ENCODE results near the gene TNC. TPM values are rescaled to one million over a fixed set of nuclear protein-coding genes. Genes with fewer than 3 reads are reported as not detected.
A peak's percentile ranks its signal among the peaks of the same experiment; 100 is the strongest.

Gene TNC
- total RNA-seq, 4 donors from 2014 or later, result 4.8 to 47.0 (median 17.3) TPM

GRCh38 chr9:115022760-115023434, 95.1 kb downstream of the TNC start:
- 87% methylated on average over 6 of the region's 6 CpGs for WGBS, 2 donors
- no peak for DNase-seq (ENCODE audit: low spot score in 2 of 2)
- intact Hi-C loops (cut with DNase I; ENCODE audit: low total_unique reads), result no loop called here
- TF ChIP-seq, protein P1, sequence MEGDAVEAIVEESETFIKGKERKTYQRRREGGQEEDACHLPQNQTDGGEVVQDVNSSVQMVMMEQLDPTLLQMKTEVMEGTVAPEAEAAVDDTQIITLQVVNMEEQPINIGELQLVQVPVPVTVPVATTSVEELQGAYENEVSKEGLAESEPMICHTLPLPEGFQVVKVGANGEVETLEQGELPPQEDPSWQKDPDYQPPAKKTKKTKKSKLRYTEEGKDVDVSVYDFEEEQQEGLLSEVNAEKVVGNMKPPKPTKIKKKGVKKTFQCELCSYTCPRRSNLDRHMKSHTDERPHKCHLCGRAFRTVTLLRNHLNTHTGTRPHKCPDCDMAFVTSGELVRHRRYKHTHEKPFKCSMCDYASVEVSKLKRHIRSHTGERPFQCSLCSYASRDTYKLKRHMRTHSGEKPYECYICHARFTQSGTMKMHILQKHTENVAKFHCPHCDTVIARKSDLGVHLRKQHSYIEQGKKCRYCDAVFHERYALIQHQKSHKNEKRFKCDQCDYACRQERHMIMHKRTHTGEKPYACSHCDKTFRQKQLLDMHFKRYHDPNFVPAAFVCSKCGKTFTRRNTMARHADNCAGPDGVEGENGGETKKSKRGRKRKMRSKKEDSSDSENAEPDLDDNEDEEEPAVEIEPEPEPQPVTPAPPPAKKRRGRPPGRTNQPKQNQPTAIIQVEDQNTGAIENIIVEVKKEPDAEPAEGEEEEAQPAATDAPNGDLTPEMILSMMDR (IDR thresholded peaks at IDR 0.05), result no peak
- no peak for TF ChIP-seq POLR2A (IDR thresholded peaks at IDR 0.05)
- H3K4me3 ChIP-seq (ENCODE audit: low read depth, poor library complexity, severe bottlenecking), result no peak overlapping the region

DNA sequence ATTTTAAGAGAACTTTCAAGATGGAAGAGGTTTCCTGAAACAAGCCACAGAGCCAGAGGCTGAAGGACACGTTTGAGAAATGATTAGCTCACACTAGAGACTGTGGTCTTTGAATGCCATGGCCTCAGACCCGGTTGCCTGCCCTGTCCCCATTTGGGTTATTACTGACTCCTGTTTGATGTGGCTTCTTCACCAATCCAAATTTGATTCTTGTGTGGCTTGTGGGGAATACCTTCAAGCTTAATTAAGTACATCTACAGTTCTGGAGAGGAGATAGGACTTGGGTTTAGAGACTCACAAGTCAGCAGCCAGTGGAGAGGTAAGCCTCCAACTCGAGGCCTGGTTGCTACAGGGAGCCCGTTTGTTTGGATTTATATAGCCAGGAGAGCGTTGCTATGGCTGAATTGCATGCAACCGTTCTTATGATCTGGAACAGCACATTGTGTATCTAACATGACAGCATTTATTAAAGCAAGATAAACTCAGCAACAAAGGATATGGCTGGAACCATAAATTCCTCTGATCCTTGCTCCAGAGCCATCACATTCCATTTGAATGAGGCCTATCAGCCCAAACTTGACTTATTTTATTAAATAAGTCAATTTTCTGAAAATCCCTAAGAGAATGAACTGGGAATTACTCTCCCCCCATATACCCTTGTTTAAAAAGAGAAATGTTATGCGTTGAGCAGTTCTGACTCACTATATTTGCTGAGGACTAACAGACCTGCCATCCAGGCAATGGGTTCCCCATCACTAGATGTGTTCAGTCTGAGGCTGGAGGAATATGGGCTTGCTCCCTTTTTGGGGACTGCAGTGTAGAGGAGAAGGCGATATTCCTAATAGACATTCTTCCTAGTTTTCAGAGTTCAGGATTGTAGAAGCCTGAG, 99.2 kb downstream of the TNC start:
- DNase-seq (ENCODE audit: low spot score in 2 of 2), result no peak
- intact Hi-C loops (cut with DNase I; ENCODE audit: low total_unique reads), result loop anchor here (10.0 kb wide), 2 partner anchors 114 to 334 kb away; partner anchors contain the start of gene TEX48
- TF ChIP-seq, protein P1 (IDR thresholded peaks at IDR 0.05), result no peak
- TF ChIP-seq POLR2A (IDR thresholded peaks at IDR 0.05), result no peak
- H3K4me3 ChIP-seq (ENCODE audit: low read depth, poor library complexity, severe bottlenecking), result no peak overlapping the region
- 56 to 62% methylated on average over 8 of the region's 8 CpGs for WGBS, 2 donors

GRCh38 chr9:115016344-115016743, 101.6 kb downstream of the TNC start:
- 78 to 80% methylated on average over 5 of the region's 5 CpGs for WGBS, 2 donors
- intact Hi-C loops (cut with DNase I; ENCODE audit: low total_unique reads), result loop anchor here (10.0 kb wide), 2 partner anchors 112 to 332 kb away; partner anchors contain the start of gene TEX48
- no peak overlapping the region for H3K4me3 ChIP-seq (ENCODE audit: low read depth, poor library complexity, severe bottlenecking)
- no peak for TF ChIP-seq POLR2A (IDR thresholded peaks at IDR 0.05)
- TF ChIP-seq, protein P1 (IDR thresholded peaks at IDR 0.05), result no peak
- DNase-seq (ENCODE audit: low spot score in 2 of 2), result no peak

DNA sequence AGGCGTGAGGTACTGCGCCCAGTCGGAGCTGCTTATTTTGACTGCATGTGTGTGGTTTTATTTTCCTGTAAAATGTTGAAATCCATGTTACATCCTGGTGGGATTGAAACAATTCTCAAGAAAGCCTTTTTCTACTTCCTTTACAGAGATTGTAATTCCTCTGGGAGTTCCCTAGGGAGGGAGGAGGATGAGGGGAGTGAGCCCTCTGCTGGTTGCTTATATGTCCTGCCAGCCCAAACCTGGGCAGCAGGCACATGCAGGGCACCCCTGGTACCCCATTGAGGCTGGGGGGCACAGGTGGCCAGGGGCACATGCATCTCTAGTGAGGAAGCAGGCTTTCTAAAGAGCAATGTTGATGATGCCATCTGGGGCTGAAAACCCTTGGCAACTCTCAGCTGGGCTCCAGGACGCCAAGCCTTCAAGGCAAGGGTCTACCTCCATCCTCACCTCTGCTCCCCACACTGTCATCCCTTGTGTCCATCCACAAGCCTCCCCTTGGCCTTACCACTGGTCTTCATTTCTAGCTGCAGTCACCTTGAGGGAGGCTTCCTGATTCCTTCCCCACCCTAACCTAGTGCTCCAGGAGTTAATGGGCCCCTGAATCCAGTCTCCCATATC, 102.8 kb downstream of the TNC start:
- DNase-seq (ENCODE audit: low spot score in 2 of 2), result no peak
- intact Hi-C loops (cut with DNase I; ENCODE audit: low total_unique reads), result loop anchor here (10.0 kb wide), 2 partner anchors 110 to 330 kb away; partner anchors contain the start of gene TEX48
- TF ChIP-seq POLR2A (IDR thresholded peaks at IDR 0.05), result no peak
- 82 to 83% methylated on average over 4 of the region's 4 CpGs for WGBS, 2 donors
- no peak overlapping the region for H3K4me3 ChIP-seq (ENCODE audit: low read depth, poor library complexity, severe bottlenecking)

DNA sequence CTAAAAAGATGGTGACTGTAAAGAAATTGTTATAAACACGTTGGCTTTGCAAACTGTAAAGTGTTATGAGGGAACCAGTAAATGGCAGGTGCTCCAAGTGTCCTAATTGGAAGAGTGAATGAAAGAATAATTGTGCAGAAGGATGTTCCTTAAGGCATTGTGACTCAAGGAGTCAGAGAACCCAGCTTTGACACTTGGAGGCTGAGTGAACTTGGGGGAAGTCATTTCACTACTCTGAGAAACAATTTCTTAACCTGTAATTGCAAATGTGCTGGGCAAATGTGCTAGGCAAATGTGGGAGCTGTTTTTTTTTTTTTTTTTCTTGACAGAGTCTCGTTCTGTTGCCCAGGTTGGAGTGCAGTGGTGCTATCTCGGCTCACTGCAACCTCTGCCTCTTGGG, 103.5 kb downstream of the TNC start:
- DNase-seq (ENCODE audit: low spot score in 2 of 2), result no peak
- intact Hi-C loops (cut with DNase I; ENCODE audit: low total_unique reads), result loop anchor here (5.0 to 10.0 kb wide), 3 partner anchors 110 to 330 kb away; partner anchors contain the start of gene TEX48
- no peak overlapping the region for H3K4me3 ChIP-seq (ENCODE audit: low read depth, poor library complexity, severe bottlenecking)
- WGBS, 2 donors, result 73 to 75% methylated on average over 3 of the region's 3 CpGs
- TF ChIP-seq POLR2A (IDR thresholded peaks at IDR 0.05), result no peak

- no peak overlapping the region for H3K4me3 ChIP-seq (ENCODE audit: low read depth, poor library complexity, severe bottlenecking)
- no peak for TF ChIP-seq POLR2A (IDR thresholded peaks at IDR 0.05)
- TF ChIP-seq, protein P1 (IDR thresholded peaks at IDR 0.05), result peak in 1 of 3 donors; percentile 60
- intact Hi-C loops (cut with DNase I; ENCODE audit: low total_unique reads), result loop anchor here (5.0 to 10.0 kb wide), 3 partner anchors 109 to 329 kb away; partner anchors contain the start of gene TEX48
- 0 to 2% methylated on average over 3 of the region's 3 CpGs for WGBS, 2 donors
- DNase-seq (ENCODE audit: low spot score in 2 of 2), result no peak
Measured at GRCh38 chr9:115013998-115014397, 104.0 kb downstream of the TNC start.

All from lower leg skin (tissue), 4 donors.